Measurements from ENCODE around the gene PARS2. TPM values are rescaled to one million over a fixed set of nuclear protein-coding genes. Genes with fewer than 3 reads are reported as not detected.

PARS2 gene
- total RNA-seq, 3 donors from 2014 or later = 6.4 to 8.7 (median 7.2) TPM

DNA sequence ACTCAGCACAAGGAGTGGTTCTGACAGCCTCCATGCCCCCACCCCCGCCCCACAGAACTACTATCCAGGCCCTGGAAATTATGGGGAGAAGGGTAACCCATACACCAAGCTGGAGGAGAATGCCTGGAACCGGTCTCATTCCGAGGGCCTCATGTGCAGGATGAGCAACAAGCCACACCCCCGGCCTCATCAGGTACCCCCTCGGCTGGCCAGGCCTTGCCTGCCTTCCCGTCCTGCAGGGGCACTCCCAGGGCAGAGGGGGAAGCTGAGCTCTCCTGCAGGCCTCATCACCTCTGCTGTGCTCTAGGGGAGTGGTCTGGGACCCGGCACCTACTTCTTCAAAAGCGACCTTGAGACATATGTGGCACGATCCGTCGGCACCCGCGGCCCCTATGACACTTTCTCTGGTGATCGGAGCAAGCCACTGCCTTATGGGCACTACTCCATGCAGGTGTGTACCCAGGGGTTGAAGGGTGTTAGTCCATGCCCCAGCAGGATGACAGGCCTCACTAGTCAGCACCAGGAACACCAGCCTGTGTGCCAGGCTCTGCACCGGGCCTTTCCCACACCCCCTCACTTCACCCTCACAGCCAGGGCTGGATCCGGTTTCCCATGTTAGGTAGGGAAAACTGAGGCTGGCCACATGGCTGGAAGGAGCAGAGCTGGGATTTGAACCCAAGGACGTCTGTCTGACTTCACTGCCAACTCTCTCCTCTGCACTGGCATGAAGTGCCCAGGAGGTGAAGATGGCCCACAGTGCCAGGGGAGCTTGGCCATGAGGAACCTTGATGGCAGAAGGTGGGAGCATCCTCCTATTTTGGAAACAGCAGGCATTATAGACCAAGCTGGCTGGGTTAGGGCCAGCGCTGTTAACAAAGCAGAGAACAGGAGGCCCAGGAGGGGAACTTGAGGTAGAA, 47.7 kb upstream of the PARS2 start:
- Histone ChIP-seq H3K4me1 (ENCODE audit: low read depth) (peaks cover 13% of the 10 kb centered on the region), H3K4me3 (no peak overlapping the region), H3K36me3 (ENCODE audit: low read depth) (no peaks in the 10 kb centered on the region), H3K9me3 (no peaks in the 10 kb centered on the region)
- intact Hi-C loops (cut with DNase I, micrococcal nuclease) = loop anchor here in 1 of 2 donors (5.0 kb wide), 1 partner anchor 140 kb away; no protein-coding TSS in a partner anchor
- TF ChIP-seq, protein P1, sequence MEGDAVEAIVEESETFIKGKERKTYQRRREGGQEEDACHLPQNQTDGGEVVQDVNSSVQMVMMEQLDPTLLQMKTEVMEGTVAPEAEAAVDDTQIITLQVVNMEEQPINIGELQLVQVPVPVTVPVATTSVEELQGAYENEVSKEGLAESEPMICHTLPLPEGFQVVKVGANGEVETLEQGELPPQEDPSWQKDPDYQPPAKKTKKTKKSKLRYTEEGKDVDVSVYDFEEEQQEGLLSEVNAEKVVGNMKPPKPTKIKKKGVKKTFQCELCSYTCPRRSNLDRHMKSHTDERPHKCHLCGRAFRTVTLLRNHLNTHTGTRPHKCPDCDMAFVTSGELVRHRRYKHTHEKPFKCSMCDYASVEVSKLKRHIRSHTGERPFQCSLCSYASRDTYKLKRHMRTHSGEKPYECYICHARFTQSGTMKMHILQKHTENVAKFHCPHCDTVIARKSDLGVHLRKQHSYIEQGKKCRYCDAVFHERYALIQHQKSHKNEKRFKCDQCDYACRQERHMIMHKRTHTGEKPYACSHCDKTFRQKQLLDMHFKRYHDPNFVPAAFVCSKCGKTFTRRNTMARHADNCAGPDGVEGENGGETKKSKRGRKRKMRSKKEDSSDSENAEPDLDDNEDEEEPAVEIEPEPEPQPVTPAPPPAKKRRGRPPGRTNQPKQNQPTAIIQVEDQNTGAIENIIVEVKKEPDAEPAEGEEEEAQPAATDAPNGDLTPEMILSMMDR (IDR thresholded peaks at IDR 0.05) = no peak
- ATAC-seq (no peak), DNase-seq (no peak)

- DNase-seq (no peak), ATAC-seq (no peak)
- peaks cover 13% of the 10 kb centered on the region for H3K4me1 ChIP-seq (ENCODE audit: low read depth)
- no peak overlapping the region for H3K4me3 ChIP-seq
- no peaks in the 10 kb centered on the region for H3K9me3 ChIP-seq
- intact Hi-C loops (cut with DNase I, micrococcal nuclease) = loop anchor here in 1 of 2 donors (5.0 kb wide), 1 partner anchor 139 kb away; no protein-coding TSS in a partner anchor
- no peaks in the 10 kb centered on the region for H3K36me3 ChIP-seq (ENCODE audit: low read depth)
- TF ChIP-seq, protein P1 (IDR thresholded peaks at IDR 0.05) = no peak
Measured at GRCh38 chr1:54811066-54811465, 46.7 kb upstream of the PARS2 start.

DNA sequence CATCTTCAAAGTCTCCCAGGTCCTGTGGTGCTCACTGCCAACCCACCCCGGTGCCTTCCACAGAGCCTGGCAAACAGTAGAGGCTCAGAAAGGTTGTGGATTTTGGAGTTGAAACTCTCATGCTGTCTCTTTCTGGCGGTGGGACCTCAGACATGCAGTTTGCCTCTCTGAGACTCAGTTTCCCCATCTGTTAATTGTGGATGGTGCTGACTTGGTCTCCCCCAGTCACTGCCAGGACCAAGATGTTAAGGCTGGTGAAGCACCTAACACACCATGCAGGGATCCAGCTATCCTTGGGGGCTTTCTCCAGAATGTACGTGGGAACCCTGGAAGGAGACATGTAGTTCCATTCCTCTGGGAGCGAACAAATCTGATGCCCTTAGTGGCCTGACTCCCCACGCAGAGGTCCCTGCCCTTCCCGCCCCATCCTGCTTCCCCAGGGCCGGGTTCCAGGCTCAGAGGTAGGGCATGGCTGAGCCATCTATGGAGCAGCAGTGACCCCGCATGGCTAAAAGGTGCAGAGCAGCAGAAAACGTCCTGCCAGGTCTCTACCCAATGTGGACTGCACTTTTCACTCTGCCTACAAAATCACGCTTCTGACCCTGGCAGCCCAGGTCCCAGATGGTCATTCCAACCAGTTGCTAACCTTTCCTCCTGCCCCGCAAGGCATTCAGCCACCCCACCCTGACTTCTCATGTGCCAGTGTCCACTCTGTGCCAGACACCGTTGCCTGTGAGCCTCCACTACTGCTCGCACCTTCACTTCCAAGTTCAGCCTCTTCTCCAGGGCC, 46.0 kb upstream of the PARS2 start:
- DNase-seq (peak in 2 of 3 donors; percentile 88 to 90), ATAC-seq (peak; percentile 81)
- H3K36me3 ChIP-seq (ENCODE audit: low read depth) = no peaks in the 10 kb centered on the region
- H3K9me3 ChIP-seq = no peaks in the 10 kb centered on the region
- peaks cover 14% of the 10 kb centered on the region for H3K4me1 ChIP-seq (ENCODE audit: low read depth)
- intact Hi-C loops (cut with DNase I, micrococcal nuclease) = loop anchor here in 1 of 2 donors (5.0 kb wide), 1 partner anchor 138 kb away; no protein-coding TSS in a partner anchor
- TF ChIP-seq, protein P1 (IDR thresholded peaks at IDR 0.05) = peak; percentile 87
- H3K4me3 ChIP-seq = no peak overlapping the region

DNA sequence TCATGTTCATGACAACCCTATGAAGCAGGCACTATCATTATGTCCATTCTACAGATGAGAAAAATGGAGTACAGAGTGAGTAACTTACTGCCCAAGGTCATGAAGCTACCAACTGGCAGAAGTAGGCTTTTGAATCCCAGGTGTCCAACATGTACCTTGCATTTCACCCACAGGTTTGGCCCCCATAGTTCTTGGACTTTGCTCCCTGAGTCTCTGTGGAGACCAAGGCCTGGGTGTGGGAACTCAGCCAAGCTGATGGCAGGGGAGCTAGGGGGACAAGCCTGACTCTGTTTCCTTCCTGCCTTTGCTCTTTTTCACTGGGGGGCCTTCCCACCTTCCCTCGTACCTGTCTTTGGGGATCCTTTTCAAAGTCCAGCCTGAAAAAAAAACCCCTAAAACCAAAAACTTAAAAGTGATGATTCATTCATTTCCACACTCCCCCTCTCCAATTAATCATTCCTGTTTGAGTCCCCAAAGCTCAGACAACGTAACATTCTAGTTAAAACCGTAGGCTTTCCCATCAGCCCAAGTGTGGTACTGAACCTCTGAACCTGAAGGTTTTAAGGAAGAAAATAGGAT, 45.3 kb upstream of the PARS2 start:
- Histone ChIP-seq H3K4me3 (no peak overlapping the region), H3K36me3 (ENCODE audit: low read depth) (no peaks in the 10 kb centered on the region), H3K4me1 (ENCODE audit: low read depth) (peaks cover 17% of the 10 kb centered on the region), H3K9me3 (no peaks in the 10 kb centered on the region)
- ATAC-seq = no peak
- DNase-seq = no peak
- intact Hi-C loops (cut with DNase I, micrococcal nuclease) = loop anchor here (5.0 to 10.0 kb wide), 2 partner anchors 137 to 305 kb away; no protein-coding TSS in a partner anchor
- TF ChIP-seq, protein P1 (IDR thresholded peaks at IDR 0.05) = no peak
